ENCODE measurements around the gene SPINK6.

The SPINK6 gene

GRCh38 chr5:148205044-148205806 is 2.4 kb downstream of the SPINK6 start:
- no peak for TF ChIP-seq CTCF (IDR thresholded peaks at IDR 0.05; ENCODE audit: low read depth, low read length)
- H3K4me3 ChIP-seq (ENCODE audit: low read depth, low read length), result no peak overlapping the region

- no peak for TF ChIP-seq CTCF (IDR thresholded peaks at IDR 0.05; ENCODE audit: low read depth, low read length)
- H3K4me3 ChIP-seq (ENCODE audit: low read depth, low read length), result no peak overlapping the region
Observed at GRCh38 chr5:148205865-148206264, 3.0 kb downstream of the SPINK6 start.

GRCh38 chr5:148206620-148207019 is 3.8 kb downstream of the SPINK6 start:
- no peak overlapping the region for H3K4me3 ChIP-seq (ENCODE audit: low read depth, low read length)
- TF ChIP-seq CTCF (IDR thresholded peaks at IDR 0.05; ENCODE audit: low read depth, low read length), result no peak

GRCh38 chr5:148208226-148208625 is 5.4 kb downstream of the SPINK6 start:
- no peak overlapping the region for H3K4me3 ChIP-seq (ENCODE audit: low read depth, low read length)
- no peak for TF ChIP-seq CTCF (IDR thresholded peaks at IDR 0.05; ENCODE audit: low read depth, low read length)

- H3K4me3 ChIP-seq (ENCODE audit: low read depth, low read length), result no peak overlapping the region
Observed at GRCh38 chr5:148209151-148209770, 6.4 kb downstream of the SPINK6 start.

GRCh38 chr5:148214665-148215185 is 11.9 kb downstream of the SPINK6 start:
- no peak overlapping the region for H3K4me3 ChIP-seq (ENCODE audit: low read depth, low read length)
- TF ChIP-seq CTCF (IDR thresholded peaks at IDR 0.05; ENCODE audit: low read depth, low read length), result no peak

More at GRCh38 chr5:148209151-148209770, 6.4 kb downstream of the SPINK6 start:
- no peak for TF ChIP-seq CTCF (IDR thresholded peaks at IDR 0.05; ENCODE audit: low read depth, low read length)

GRCh38 chr5:148221508-148221907 is 18.7 kb downstream of the SPINK6 start:
- no peak overlapping the region for H3K4me3 ChIP-seq (ENCODE audit: low read depth, low read length)
- TF ChIP-seq CTCF (IDR thresholded peaks at IDR 0.05; ENCODE audit: low read depth, low read length), result no peak
